ENCODE data around the gene TXLNB. TPM values are rescaled to one million over a fixed set of nuclear protein-coding genes. Genes with fewer than 3 reads are reported as not detected.

Gene TXLNB
- total RNA-seq, 4 donors from 2014 or later = 0.57 to 3.2 (median 1.6) TPM

DNA sequence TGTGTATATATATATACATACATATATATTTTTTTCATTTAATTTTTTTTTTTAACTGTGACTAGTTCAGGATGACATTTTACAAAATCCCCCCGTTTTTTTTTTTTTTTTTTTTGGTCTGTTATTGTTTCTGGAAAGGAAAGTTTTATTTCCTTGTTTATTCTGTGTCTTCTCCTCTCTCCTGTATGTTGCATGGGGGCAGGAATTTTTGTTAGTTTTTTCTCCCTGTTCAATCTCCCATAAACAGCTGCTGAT lies 32.4 kb upstream of the TXLNB start:
- TF ChIP-seq, protein P1, sequence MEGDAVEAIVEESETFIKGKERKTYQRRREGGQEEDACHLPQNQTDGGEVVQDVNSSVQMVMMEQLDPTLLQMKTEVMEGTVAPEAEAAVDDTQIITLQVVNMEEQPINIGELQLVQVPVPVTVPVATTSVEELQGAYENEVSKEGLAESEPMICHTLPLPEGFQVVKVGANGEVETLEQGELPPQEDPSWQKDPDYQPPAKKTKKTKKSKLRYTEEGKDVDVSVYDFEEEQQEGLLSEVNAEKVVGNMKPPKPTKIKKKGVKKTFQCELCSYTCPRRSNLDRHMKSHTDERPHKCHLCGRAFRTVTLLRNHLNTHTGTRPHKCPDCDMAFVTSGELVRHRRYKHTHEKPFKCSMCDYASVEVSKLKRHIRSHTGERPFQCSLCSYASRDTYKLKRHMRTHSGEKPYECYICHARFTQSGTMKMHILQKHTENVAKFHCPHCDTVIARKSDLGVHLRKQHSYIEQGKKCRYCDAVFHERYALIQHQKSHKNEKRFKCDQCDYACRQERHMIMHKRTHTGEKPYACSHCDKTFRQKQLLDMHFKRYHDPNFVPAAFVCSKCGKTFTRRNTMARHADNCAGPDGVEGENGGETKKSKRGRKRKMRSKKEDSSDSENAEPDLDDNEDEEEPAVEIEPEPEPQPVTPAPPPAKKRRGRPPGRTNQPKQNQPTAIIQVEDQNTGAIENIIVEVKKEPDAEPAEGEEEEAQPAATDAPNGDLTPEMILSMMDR (IDR thresholded peaks at IDR 0.05; ENCODE audit: low read depth) = no peak

DNA sequence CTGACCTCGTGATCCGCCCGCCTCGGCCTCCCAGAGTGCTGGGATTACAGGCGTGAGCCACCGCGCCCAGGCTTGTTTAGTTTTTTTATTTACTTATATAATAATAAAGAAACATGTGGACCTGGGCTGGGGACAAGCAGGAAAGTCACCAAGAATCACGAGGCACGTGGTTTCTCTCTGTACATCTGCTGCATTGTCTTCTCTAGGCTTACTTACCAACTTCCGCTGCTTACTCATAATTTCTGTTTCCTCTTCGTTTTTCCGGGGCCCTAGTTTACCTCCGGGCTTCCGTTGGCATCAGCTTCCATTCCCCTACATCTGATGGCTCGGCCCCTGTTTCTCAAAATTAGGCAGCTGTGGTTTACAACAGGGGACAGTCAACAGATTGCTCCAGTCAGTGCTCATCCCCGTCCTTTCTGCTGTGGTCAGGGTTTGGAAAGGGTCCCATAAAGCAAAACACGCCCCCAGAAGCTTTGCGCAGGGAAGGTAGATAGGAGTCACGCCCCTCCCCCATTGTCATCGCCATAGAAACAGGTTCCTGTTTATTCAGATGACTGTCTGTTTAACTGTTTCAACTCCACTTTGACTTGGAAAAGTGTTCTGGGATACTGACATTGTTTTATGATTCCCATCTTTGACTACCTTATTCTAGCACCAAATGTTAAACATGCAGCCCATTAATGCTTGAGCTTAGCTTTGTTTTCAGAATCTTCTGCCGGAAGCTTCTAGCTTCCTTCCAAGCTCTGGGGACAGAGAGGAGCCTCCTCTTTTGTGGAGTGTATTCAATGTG lies 31.9 kb upstream of the TXLNB start:
- TF ChIP-seq, protein P1 (IDR thresholded peaks at IDR 0.05; ENCODE audit: low read depth) = no peak

DNA sequence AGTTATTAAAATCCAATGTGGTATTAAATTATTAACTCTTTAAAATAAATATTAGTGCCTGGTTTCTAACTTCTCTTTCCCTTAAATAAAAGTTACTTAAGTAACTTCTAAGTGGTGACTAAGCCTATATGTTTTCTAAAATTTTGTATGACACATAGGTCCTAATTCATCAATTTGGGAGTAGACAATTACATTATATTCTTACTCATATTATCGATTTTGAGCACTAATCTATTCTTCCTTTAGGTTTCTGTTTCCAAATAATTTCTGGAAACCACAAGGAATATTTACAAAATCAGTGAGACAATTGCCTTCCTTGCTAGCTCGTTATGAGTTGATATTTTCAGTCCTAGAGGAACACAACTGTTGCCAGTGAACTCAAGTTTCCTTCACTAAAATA lies 28.3 kb upstream of the TXLNB start:
- TF ChIP-seq, protein P1 (IDR thresholded peaks at IDR 0.05; ENCODE audit: low read depth) = no peak

GRCh38 chr6:139316622-139317317 lies 25.0 kb upstream of the TXLNB start:
- TF ChIP-seq, protein P1 (IDR thresholded peaks at IDR 0.05; ENCODE audit: low read depth) = no peak

DNA sequence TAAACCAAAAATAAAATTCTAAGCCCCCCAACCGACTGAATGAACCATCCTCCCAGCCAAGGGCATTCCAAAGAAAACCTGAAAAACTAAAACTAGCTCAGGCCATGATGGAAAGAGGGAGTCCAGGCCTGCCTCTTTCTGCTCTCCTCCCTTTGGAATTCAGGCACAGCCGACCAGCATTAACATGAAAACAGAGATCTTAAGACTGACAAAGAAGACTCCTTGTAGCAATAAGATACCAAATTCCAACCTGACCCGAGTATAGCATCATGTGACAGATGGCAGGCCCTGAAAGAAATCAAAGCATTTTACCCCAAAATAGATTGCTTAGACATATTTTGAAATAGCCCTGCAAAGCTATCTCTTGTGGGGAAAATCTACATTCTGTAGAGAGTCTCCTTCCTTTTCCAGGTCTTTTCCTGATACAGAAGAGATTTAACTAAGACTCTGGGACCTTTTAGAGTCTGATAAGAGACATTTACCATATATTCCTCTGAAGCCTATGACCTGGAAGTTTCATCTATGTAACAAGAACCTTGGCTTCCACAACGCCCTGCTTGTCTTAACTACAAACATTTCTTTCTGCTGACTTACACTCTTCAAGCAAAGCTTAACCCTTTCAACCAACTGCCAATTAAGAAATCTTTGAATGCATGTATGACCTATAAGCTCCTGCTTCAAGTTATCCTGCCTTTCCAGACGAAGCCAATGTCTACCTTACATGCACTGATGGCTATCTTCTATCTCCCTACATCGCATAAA lies 22.2 kb upstream of the TXLNB start:
- TF ChIP-seq, protein P1 (IDR thresholded peaks at IDR 0.05; ENCODE audit: low read depth) = no peak

DNA sequence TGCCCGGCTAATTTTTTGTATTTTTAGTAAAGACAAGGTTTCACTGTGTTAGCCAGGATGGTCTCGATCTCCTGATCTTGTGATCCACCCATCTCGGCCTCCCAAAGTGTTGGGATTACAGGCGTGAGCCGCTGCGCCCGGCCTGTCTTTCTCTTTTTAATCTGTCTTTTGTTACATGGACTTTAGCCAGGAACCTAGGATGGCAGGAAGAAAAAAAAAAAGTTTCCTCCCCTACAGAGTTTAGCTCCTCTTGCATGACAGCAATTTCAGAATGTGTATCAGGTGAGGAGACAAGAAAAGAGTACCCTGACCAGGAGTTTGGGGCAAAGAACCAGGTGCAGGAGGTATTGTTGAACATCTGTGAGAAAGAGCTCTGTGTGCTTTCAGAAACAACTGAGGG lies 21.4 kb upstream of the TXLNB start:
- TF ChIP-seq, protein P1 (IDR thresholded peaks at IDR 0.05; ENCODE audit: low read depth) = no peak

DNA sequence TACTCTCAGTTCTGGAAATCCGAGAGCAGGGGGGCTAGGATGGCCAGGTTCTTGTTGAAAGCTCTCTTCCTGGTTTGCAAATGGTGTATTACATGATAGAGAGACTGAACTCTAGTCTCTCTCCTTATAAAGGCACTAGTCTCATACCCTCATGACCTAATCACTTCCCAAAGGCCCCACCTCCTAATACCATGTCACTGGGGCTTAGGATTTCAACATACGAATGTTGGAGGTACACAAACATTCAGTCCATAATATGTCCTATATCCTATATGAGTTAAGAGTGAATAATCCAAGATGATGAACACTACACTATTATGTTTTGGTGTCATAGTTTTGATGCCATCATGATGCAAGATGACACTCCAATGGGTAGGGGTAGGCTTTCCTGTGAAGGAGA lies 20.0 kb upstream of the TXLNB start:
- TF ChIP-seq, protein P1 (IDR thresholded peaks at IDR 0.05; ENCODE audit: low read depth) = no peak

All from subcutaneous adipose tissue (tissue), 4 donors.